Endothelial cell of umbilical vein (primary cell): ENCODE data around the gene NCOR1. TPM values are rescaled to one million over a fixed set of nuclear protein-coding genes. Genes with fewer than 3 reads are reported as not detected.

ENCODE experiments used
- BruUV-seq: library from RNA; stranded (reverse); fragments of 400-500 nt; replicated peaks from 2 replicates; lab custom pipeline; 2021; lab: Mats Ljungman, UMichigan
- CTCF ChIA-PET: fragments of 300-600, 350-600 bp; sonication (Branson Sonifier 250); formaldehyde crosslinking; loops from one replicate; lab custom pipeline; 2021; ENCODE audit warnings: antibody characterized with exemption, inconsistent platforms; lab: Charles Lee
- POLR2A ChIA-PET: fragments of 300-600, 350-600 bp; sonication (Branson Sonifier 250); formaldehyde crosslinking; loops from one replicate; lab custom pipeline; 2021; ENCODE audit warnings: antibody characterized with exemption, inconsistent platforms; lab: Charles Lee
- DNase-seq: peaks from one replicate; pipeline ENCODE4 v3.0.0-alpha.2; 2011; ENCODE audit warnings: low read depth, low spot score
- FAIRE-seq: peaks from 2 replicates; lab custom pipeline; 2011; peaks lifted over from hg19 to GRCh38; lab: Jason Lieb, UNC
- H2AFZ ChIP-seq: 2 replicates; pipeline ENCODE4 v1.6.0; 2012; ENCODE audit warnings: low read depth, low read length, control low read depth, inconsistent platforms
- H3K27ac ChIP-seq: 2 replicates; pipeline ENCODE4 v1.5.1; 2011; ENCODE audit warnings: low read depth, mild to moderate bottlenecking, control low read depth, low read length, moderate library complexity; ENCODE audit not compliant: insufficient read depth
- H3K27me3 ChIP-seq, 2 experiments: 2 replicates each; pipeline versions ENCODE4 v1.6.0 to v1.6.1; 2011; ENCODE audit warnings: low read length in 2 of 2, mixed read lengths in 1 of 2; ENCODE audit not compliant: control insufficient read depth in 2 of 2, insufficient read depth in 2 of 2
- H3K36me3 ChIP-seq, 2 experiments: 2 replicates in 1 of 2; 3 replicates in 1 of 2; pipeline ENCODE4 v1.5.1; 2011; ENCODE audit warnings: low read length in 2 of 2, mild to moderate bottlenecking in 1 of 2, moderate library complexity in 1 of 2; ENCODE audit not compliant: control insufficient read depth in 2 of 2, insufficient read depth in 2 of 2; ENCODE audit errors: extremely low read depth in 1 of 2
- H3K4me1 ChIP-seq: 3 replicates; pipeline ENCODE4 v1.5.1; 2011; ENCODE audit warnings: mild to moderate bottlenecking, low read length; ENCODE audit not compliant: control insufficient read depth, insufficient read depth; ENCODE audit errors: extremely low read depth
- H3K4me2 ChIP-seq: 2 replicates; pipeline ENCODE4 v1.6.1; 2011; ENCODE audit warnings: low read length, control low read depth, mixed read lengths; ENCODE audit not compliant: insufficient read depth
- H3K4me3 ChIP-seq, 3 experiments: fragments of 200-600 bp in 1 of 3; sonication (generic), shearing (Covaris generic) in 1 of 3; replicated peaks in 1 of 3; 2 replicates each; pipeline ENCODE4 v1.5.1; 2011 to 2016; ENCODE audit warnings: control low read depth in 3 of 3, low read length in 3 of 3, mild to moderate bottlenecking in 2 of 3, inconsistent platforms in 1 of 3, low read depth in 1 of 3, moderate library complexity in 1 of 3; ENCODE audit not compliant: insufficient read depth in 1 of 3
- H3K79me2 ChIP-seq: 2 replicates; pipeline ENCODE4 v1.6.0; 2012; ENCODE audit warnings: low read length, inconsistent platforms; ENCODE audit not compliant: control insufficient read depth, insufficient read depth
- H3K9ac ChIP-seq: replicated peaks from 2 replicates; pipeline ENCODE3; 2011; ENCODE audit warnings: low read length, control low read depth; ENCODE audit not compliant: insufficient read depth; ENCODE audit errors: extremely low read depth
- H3K9me1 ChIP-seq: replicated peaks from 3 replicates; pipeline ENCODE4 v1.6.0; 2011; ENCODE audit warnings: mild to moderate bottlenecking, low read length; ENCODE audit not compliant: control insufficient read depth, insufficient read depth; ENCODE audit errors: extremely low read depth
- H3K9me3 ChIP-seq: replicated peaks from 2 replicates; pipeline ENCODE4 v1.5.1; 2012; ENCODE audit warnings: low read length, inconsistent platforms; ENCODE audit not compliant: control insufficient read depth, insufficient read depth
- H4K20me1 ChIP-seq: replicated peaks from 2 replicates; pipeline ENCODE3; 2011; ENCODE audit warnings: mild to moderate bottlenecking, low read length; ENCODE audit not compliant: control insufficient read depth, insufficient read depth; ENCODE audit errors: extremely low read depth
- CTCF ChIP-seq, 2 donors: IDR thresholded peaks; 1 replicate in 1 of 2; 2 replicates in 1 of 2; pipeline ENCODE4 v1.5.1; 2011; ENCODE audit warnings: low read length in 2 of 2, mild to moderate bottlenecking in 2 of 2, moderate library complexity in 2 of 2, control low read depth in 1 of 2, inconsistent platforms in 1 of 2, low read depth in 1 of 2; ENCODE audit not compliant: insufficient read depth in 1 of 2; ENCODE audit errors: extremely low read depth in 1 of 2
- EZH2 ChIP-seq: IDR thresholded peaks from 2 replicates; pipeline ENCODE4 v1.6.1; 2012; ENCODE audit warnings: borderline replicate concordance, low read depth, mild to moderate bottlenecking, moderate library complexity, low read length, inconsistent platforms; ENCODE audit not compliant: severe bottlenecking
- FOS ChIP-seq: IDR thresholded peaks from 2 replicates; pipeline ENCODE4 v1.6.1; 2011; ENCODE audit warnings: mild to moderate bottlenecking, low read length, moderate library complexity, borderline replicate concordance; ENCODE audit not compliant: insufficient read depth
- GATA2 ChIP-seq: IDR thresholded peaks from 2 replicates; pipeline ENCODE4 v1.7.0; 2011; ENCODE audit warnings: low read depth, mild to moderate bottlenecking, moderate library complexity, mixed read lengths, low read length; ENCODE audit not compliant: insufficient read length, insufficient read depth
- JUN ChIP-seq: IDR thresholded peaks from 2 replicates; pipeline ENCODE4 v1.6.1; 2011; ENCODE audit warnings: borderline replicate concordance, low read depth; ENCODE audit not compliant: insufficient read length, insufficient read depth
- MAX ChIP-seq: IDR thresholded peaks from 2 replicates; pipeline ENCODE4 v1.6.1; 2011; ENCODE audit not compliant: insufficient read depth, insufficient read length
- MYC ChIP-seq: IDR thresholded peaks from one replicate; pipeline ENCODE4 v1.6.1; 2011; ENCODE audit warnings: mild to moderate bottlenecking, low read depth, low read length
- POLR2A ChIP-seq: IDR thresholded peaks from 2 replicates; pipeline ENCODE4 v1.6.1; 2012; ENCODE audit warnings: low read depth, mild to moderate bottlenecking, control low read depth, low read length
- POLR2AphosphoS5 ChIP-seq: IDR thresholded peaks from 2 replicates; pipeline ENCODE4 v1.6.1; 2012; ENCODE audit warnings: low read depth, mild to moderate bottlenecking, control low read depth, low read length, moderate library complexity; ENCODE audit not compliant: insufficient read depth
- dilution Hi-C: fragments of 300-500 bp; cut with MboI; formaldehyde crosslinking; loops from one replicate; pipeline ENCODE4 v1.15.0; 2019; ENCODE audit warnings: low sequenced_read_pairs; ENCODE audit not compliant: extremely low pct_ligation_motif_present
- intact Hi-C: fragments of 100-400 bp; cut with micrococcal nuclease; formaldehyde crosslinking; loops from one replicate; pipeline ENCODE4 v1.10.0; 2022
- polyA plus RNA-seq, 4 experiments: library from polyadenylated mRNA; depleted of rRNA in 3 of 4; stranded (reverse) in 3 of 4; unstranded in 1 of 4; fragments of >200 nt; gene quantifications; 2 replicates each; pipeline versions ENCODE4 v1.2.1 to v1.2.3, GENCODE V29; 2011 to 2012; ENCODE audit warnings: missing spikeins in 1 of 4
- total RNA-seq: library from RNA; stranded (reverse); gene quantifications from 2 replicates; pipeline ENCODE4 v1.2.3, GENCODE V29; 2021

Gene NCOR1
- total and polyA plus RNA-seq, 2 donors (not counting 3 experiments of a cell fraction or from before 2014, with no cell fraction given): 90.0 to 134 TPM

GRCh38 chr17:16251043-16251442 lies 35.7 kb upstream of the NCOR1 start:
- Histone ChIP-seq H3K4me2 (no peak overlapping the region), H3K9ac (no peak overlapping the region)
- no peak for FAIRE-seq

More at GRCh38 chr17:16251043-16251442, 35.7 kb upstream of the NCOR1 start:
- no peak for DNase-seq
- POLR2A ChIA-PET: no interaction called here
- intact Hi-C loops (no loop called here), dilution Hi-C loops (no loop called here)
- Histone ChIP-seq H2AFZ (no peak overlapping the region), H3K4me3 (no peak overlapping the region), H3K79me2 (no peaks in the 10 kb centered on the region), H3K27ac (no peak overlapping the region), H3K27me3 (no peaks in the 10 kb centered on the region), H3K9me1 (no peaks in the 10 kb centered on the region), H3K36me3 (no peaks in the 10 kb centered on the region), H3K4me1 (peaks cover 5% of the 10 kb centered on the region), H3K9me3 (no peaks in the 10 kb centered on the region), H4K20me1 (no peaks in the 10 kb centered on the region)
- CTCF ChIA-PET: interaction anchor here (0.8 to 1.2 kb wide), 4 partner anchors 10 to 112 kb away, joined by 3 to 4 read pairs (median 3); no protein-coding TSS in a partner anchor
- TF ChIP-seq MYC (no peak), FOS (no peak), EZH2 (no peak), JUN (no peak), CTCF (IDR thresholded peaks at IDR 0.05; ENCODE audit: extremely low read depth in 1 of 2, insufficient read depth in 1 of 2, low read depth in 1 of 2, low read length in 2 of 2) (no peak), POLR2A (no peak), POLR2AphosphoS5 (no peak), GATA2 (no peak), MAX (no peak)
- BruUV-seq: no TSS peak
